T1000 (cell line): ENCODE results near the gene EVA1A.

ENCODE experiments used
- DNase-seq: peaks from one replicate; lab custom pipeline; 2025; ENCODE audit warnings: mixed read lengths; lab: John Stamatoyannopoulos, UW

EVA1A gene

GRCh38 chr2:75589391-75590105, 28.8 kb upstream of the EVA1A start:
- DNase-seq = no peak

- no peak for DNase-seq
These were observed 27.3 kb upstream of the EVA1A start for GRCh38 chr2:75587954-75588587.

- DNase-seq = no peak
These were observed 26.2 kb upstream of the EVA1A start for GRCh38 chr2:75586971-75587370.

- no peak for DNase-seq
These were observed 22.1 kb upstream of the EVA1A start for GRCh38 chr2:75582840-75583239.

- no peak for DNase-seq
These were observed 19.9 kb upstream of the EVA1A start for GRCh38 chr2:75580606-75581005.

GRCh38 chr2:75580156-75580555, 19.4 kb upstream of the EVA1A start:
- DNase-seq = no peak

- no peak for DNase-seq
These were observed 18.4 kb upstream of the EVA1A start for GRCh38 chr2:75579186-75579585.

GRCh38 chr2:75577280-75577679, 16.5 kb upstream of the EVA1A start:
- DNase-seq = no peak

GRCh38 chr2:75574106-75574505, 13.4 kb upstream of the EVA1A start:
- no peak for DNase-seq

- DNase-seq = no peak
These were observed 12.6 kb upstream of the EVA1A start for GRCh38 chr2:75573145-75573878.

- DNase-seq = no peak
These were observed 11.1 kb upstream of the EVA1A start for GRCh38 chr2:75571730-75572430.

- DNase-seq = no peak
These were observed 10.4 kb upstream of the EVA1A start for GRCh38 chr2:75570948-75571729.

- no peak for DNase-seq
These were observed 9.5 kb upstream of the EVA1A start for GRCh38 chr2:75570024-75570947.

GRCh38 chr2:75569546-75569945, 8.8 kb upstream of the EVA1A start:
- no peak for DNase-seq

GRCh38 chr2:75568174-75568573, 7.4 kb upstream of the EVA1A start:
- DNase-seq = no peak

GRCh38 chr2:75565472-75566462, 5.0 kb upstream of the EVA1A start:
- no peak for DNase-seq

GRCh38 chr2:75564713-75565359, 4.1 kb upstream of the EVA1A start:
- no peak for DNase-seq

GRCh38 chr2:75564026-75564688, 3.4 kb upstream of the EVA1A start:
- DNase-seq = no peak
